Central memory CD4-positive, alpha-beta T cell (primary cell): ENCODE measurements around the gene PANX3.
"Not testable (repeated sequence)": the region's sequence is repeated elsewhere in the genome, so short reads cannot be mapped to it uniquely, and the experiment has no call there.

Experiments used
- DNase-seq: peaks from one replicate; pipeline ENCODE4 v3.0.0; 2022
- total RNA-seq, 3 experiments: gene quantifications; one replicate each; lab custom pipeline; 2026; lab: John Stamatoyannopoulos, UW

Gene PANX3, protein sequence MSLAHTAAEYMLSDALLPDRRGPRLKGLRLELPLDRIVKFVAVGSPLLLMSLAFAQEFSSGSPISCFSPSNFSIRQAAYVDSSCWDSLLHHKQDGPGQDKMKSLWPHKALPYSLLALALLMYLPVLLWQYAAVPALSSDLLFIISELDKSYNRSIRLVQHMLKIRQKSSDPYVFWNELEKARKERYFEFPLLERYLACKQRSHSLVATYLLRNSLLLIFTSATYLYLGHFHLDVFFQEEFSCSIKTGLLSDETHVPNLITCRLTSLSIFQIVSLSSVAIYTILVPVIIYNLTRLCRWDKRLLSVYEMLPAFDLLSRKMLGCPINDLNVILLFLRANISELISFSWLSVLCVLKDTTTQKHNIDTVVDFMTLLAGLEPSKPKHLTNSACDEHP
- 0 reads per million in 3 experiments for total RNA-seq

DNA sequence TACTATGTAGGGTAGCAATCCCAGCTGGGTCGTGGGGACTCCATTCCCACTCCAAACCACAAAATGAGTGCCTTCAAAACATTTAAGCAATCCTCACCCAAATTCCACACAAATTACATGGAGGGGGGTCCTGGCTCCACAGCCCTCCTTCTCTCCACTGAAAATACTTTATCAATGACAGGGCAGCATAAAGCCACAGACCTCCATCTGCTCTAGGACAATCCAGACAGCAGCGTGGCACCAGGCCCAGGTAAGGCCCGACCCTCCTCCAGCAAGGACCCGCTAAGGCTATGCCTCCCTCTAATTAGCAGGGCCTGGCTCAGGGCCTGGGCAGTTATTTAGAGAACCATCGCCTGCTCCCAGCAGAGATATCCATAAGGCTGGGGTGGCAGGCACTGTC, at the start of gene PANX3:
Gene PANX3, plus strand, starts transcription at position 365 of the 400 bp plus-strand sequence. CDS start 129 bp downstream, outside the sequence.
- DNase-seq, result no peak

DNA sequence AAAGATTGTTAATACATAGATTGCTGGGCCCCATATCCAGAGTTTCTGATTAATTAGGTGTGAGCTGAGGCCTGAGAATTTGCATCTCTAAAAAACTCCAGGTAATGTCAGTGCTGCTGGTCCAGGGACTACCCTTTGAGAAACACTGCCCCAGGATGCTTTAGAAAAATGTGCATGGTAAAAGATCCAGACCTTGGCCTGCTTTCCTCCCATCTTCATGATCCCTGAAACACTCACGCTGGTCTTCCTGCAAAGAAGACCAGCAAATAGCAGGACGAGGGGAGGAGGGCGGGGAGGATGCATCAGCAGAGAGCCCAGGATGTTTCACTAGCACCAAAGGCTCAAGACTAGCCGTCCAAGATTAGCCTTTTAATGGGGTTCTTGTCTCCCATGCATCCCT, 41.5 kb upstream of the PANX3 start, which contains the start of gene OR8A1:
Gene OR8A1, plus strand, starts transcription at position 301 of the 400 bp plus-strand sequence. CDS start 123 bp downstream, outside the sequence.
- no peak for DNase-seq

DNA sequence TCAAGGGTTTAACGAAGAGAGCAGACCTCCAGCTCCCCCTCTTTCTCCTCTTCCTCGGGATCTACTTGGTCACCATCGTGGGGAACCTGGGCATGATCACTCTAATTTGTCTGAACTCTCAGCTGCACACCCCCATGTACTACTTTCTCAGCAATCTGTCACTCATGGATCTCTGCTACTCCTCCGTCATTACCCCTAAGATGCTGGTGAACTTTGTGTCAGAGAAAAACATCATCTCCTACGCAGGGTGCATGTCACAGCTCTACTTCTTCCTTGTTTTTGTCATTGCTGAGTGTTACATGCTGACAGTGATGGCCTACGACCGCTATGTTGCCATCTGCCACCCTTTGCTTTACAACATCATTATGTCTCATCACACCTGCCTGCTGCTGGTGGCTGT, 41.1 kb upstream of the PANX3 start:
- no peak for DNase-seq

DNA sequence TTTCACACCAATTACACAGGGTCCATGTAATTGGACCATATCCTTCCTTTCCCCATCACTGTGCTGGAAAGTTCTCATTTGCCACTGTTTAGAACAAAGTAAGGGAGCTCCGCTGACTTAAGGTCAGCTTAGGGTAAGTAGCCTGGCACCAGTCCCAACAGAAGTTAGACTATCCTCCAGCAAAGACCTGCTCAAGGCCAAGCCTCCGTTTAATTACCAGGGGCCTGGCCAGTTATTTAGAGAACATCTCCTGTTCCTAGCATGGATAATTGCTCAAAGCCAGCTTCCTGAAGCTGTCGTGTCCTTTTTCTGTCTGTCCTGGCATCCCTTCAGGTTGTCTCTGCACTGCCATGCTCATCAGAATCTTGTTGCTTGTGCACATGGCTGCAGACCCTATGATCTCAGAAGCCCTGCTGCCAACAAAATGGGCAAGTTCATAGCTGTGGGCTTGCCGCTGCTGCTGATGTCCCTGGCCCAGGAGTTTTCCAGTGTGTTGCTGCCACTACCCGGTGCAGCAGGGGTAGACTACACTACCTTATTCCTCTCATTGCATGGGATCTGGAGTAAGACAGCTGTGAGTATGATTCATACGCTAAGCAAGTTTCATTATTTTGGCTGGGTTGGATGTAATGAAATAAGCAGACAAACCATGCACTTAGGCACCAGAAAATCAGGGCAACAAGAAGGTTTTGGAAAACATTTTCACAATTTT, 33.4 kb upstream of the PANX3 start:
- DNase-seq, result no peak

DNA sequence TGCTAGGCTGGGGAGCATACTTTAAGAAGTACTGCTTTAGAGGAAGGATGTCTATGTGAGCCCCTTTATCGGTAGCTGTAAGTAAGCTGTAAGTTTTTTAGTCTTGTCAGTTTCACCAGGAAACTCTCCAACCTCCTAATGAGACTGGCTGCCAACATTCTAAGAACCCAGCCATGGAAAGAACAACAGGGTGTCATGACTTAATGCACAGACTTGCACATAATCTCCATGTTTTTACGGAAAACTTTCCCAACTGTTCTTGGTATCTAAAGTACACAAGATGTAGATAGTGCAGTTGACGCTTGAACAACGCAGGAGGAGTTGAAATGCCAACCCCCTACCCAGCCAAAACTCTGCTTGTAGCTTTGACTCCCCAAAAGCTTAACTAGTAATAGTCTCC, 32.5 kb upstream of the PANX3 start:
- DNase-seq, result no peak

DNA sequence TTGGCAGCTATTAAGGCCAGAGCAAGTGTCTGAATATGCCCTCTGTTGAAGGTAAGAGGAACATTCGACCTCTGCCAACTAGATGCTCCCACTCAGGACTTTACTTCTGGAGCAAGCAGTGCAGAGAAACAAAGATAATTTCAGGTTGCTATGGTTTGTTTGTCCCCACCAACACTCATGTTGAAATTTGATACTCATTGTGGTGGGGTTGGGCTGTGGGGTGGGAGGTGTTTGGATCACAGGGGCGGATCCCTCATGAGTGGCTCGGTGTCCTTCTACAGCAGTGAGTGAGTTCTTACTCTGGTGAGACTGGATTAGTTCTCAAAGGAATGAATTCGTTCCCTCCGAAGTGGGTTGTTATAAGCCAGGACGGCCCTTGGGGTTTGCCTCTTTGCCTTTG, 29.4 kb upstream of the PANX3 start:
- no peak for DNase-seq

DNA sequence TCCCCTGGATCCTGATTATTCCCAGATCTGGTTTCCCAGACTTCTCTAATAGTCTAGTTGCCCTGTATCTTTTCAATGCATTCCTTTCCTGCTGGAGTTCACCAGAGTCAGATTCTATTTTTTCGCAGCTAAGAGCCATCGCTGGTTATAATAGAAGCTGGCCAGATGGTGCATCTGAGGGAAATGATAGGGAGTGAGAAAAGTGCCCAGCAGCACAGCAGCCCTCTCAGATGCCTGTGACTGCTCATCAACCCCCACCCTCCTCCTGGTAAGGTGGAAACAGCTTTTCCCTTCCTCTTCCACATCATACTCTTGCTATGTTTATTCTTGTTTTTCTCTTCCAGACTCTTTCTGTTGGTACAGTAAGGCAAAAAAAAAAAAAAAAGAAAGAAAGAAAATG, 28.7 kb upstream of the PANX3 start:
- DNase-seq, result no peak

DNA sequence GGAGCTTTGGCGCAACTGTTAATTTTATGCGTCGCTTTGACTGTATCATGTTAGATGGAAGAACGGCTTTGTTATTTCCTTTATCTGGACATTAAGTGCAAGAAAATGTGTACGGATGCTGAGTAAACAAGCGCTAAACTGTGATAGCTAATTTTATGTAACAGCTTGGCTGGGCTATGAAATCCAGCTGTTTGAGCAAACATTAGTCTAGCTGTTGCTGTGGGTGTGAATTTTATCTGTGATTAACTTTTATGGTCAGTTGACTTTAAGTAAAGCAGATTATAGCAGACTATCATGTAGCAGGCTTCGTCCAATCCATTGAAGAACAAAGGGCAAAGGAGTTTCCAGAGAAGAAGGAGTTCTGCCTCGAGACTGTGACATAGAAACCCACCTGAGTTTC, 27.4 kb upstream of the PANX3 start:
- no peak for DNase-seq

DNA sequence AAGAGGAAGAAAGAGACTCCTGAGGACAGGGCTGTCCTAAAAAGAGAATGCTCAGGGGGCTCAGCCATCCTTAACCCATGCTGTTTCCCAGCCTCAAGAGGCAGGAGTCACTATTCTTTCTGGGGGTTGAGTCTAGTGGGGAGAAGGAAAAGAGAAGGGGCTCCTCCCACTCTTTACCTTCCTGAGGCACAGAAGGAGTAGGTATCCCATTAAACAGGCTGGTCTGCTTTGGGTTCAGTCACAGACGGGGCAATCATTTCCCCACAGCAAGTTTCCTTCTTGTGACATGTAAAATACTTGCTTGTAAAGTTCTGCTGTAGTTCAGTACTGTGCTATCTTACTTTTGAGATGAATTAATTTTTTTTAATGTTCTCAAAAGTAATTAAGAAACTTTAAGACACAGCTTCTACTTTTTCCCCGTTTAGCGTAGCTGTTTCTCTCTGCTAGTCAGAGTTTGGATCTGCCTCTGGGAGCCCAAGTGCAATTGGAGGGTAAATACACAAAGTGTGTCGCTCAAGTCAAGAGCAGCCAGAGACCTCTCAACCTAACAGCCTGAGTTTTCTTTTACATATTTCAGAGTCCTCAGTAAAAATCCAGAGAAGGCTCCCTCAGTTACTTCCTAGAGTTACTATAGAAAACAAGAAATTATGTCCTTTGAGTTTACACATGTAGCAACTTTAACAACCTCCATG, 26.4 kb upstream of the PANX3 start:
- no peak for DNase-seq

DNA sequence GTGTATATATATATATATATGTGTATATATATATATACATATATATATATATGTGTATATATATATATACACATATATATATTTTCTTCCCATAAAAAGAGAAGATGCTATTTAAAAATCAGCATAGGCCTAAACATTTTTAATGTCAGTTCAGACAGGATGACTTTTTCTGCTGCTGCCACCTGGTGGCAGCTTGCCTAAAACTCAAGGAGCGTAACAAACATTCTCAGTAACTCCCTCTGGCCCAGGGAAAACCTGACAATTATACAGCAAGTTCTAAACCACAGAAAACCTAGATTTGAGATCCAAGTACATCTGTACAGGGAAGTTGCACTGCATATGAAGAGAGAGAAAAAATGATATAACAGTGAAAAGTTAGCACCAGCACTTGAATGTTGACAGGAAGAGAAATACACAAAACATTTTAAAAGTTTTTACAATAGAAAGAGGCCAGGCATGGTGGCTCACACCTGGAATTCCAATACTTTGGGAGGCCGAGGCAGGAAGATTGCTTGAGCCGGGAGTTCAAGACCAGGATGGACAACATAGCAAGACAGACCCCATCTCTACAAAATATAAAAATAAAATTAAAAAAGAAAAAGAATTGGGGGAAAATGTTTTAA, 24.9 kb upstream of the PANX3 start:
- peak; percentile 12 for DNase-seq

DNA sequence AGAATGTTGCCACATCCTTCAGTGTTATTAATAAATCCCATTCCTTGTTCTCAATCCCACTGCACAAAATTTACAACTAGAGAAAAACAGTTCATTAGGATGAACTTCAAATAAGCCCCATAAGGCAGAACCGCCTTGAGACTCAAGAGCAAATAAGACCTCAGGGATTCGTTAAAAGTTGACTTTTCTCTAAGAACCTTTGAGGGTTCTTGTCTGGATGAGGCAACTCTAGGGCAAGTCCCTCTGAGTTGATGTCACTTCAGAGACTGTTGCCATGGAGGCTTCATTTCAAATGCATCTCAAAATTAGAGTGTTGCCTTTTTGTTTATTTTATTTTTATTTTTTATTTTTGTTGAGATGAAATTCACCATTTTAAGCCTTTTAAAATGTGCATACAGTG, 19.8 kb upstream of the PANX3 start:
- DNase-seq, result no peak

DNA sequence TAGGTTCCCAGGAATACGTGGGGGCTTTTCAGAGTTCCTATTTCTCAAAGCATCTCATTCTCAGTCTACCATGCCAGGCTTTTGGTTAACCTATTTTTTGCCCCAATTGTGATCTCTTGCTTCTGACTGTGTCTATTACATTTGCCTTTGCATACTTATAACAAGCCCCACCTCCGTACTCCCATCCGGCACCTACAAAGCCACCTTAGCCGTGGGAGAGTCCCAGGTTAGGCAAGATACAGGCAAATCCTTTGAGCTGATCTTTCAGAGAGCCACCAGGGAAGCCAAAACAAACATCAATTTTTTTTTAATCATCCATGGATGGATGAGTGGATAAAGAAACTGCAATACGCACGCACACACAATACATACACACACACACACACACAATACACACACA, 18.6 kb upstream of the PANX3 start:
- DNase-seq, result no peak

DNA sequence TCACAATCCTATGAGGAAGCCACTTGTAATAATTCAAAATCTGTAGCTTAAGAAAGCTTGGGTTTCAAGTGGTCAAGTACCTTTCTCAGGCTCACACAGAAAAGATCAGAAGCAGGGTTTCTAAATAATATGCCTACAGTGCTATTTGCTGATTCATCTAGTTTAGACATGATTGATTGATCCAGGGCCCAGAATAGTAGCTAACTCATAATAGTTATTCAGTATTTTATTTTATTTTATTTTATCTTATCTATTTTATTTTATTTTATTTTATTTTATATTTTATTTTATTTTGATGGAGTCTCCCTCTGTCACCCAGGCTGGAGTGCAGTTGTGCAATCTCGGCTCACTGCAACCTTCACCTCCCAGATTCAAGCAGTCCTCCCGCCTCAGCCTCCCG, 15.9 kb upstream of the PANX3 start:
- no peak for DNase-seq

DNA sequence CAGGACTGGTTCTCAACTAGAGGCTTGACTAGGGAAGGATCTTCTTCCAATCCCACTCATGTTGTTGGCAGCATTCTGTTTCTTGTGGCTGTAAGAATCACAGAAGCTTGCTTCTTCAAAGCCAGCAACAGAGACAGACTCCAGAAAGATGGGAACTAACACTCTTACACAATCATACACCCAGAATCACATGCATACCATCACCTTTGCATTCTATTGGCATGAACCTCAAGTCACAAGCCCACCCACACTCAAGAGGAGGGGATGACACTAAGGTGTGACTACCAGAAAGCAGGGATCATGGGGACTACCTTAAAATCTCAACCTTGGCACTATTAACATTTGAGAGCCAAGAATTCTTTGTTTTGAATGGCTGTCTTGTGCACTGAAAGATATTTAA, 13.6 kb upstream of the PANX3 start:
- no peak for DNase-seq

DNA sequence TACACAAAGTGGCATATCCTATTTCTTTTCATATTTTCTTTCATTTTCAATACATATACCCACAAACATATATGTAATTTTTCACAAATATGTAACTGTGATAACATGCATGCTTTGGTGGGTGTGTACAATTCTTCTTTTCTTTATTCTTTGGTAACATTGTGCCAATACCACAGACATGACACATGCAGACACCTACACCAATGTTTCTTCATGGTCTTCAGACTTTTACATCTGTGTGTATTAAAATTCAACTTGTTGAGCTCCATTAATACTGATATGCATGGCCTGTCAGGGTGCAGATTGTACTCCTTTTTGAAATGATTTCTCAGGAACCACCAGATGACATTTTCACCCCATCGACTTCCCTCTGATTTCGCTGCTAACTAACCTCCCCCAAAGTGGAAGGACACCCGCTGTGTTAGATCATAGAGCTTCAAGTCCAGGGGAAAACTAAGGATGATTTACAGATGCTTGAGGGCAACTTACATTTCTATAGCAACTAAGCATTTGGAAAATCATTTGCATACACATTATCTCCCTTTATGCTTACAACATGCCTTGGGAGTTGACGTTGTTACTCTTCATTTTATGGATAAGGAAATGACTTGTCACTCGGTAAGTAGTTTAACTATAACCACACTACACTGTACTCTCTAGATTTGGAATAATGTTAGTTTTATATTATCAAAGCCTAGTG, 10.5 kb upstream of the PANX3 start:
- no peak for DNase-seq

DNA sequence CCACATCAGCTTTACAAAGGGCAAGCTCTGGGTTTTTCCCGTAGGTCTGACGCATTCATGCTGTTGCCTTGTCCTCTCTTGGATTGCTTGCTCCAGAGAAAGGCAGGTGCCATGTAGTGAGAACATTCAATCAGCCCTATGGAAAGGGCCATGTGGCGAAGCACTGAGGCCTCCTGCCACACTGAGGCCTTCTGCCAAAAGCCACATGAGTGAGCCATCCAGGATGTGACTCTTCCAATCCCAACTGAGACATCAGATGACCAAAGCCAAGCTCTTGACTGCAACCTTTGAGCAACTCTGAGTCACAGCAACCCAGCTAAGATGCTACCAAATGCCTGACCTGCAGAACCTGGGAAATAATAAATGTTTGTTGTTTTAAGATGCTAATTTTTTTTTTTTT, 9.0 kb upstream of the PANX3 start:
- no peak for DNase-seq

DNA sequence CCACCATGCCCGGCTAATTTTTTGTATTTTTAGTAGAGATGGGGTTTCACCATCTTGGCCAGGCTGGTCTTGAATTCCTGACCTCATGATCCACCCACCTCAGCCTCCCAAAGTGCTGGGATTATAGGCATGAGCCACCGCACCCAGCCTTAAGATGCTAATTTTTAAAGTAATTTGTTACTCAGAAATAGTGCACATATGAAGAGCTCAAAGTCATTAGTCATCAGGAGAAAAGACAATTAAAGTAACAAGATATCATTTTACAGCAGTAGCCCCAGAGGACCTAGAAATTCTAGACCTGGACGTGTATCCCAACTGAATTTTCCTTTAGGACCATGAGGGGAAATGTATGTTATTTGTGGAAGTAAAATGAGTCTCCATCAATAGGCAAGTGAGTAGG, 8.5 kb upstream of the PANX3 start:
- not testable (repeated sequence) for DNase-seq

DNA sequence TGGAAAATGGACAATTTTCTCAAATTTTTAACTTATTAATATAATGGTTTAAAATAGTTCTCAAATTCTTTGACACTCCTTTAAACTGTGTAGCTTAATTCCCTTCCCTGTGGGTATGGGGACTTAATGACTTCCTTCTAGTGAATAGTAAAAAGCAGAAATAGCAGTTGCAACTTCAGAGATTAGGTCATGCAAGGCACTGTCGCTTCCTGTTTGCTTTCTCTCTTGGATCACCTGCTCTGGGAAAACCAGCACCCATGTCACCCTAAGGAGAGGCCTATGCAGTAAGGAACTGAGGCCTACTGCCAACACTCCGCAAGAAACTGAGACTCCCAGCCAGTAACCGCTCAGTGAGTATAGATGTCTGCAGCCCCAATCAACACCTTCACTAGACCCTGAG, 5.5 kb upstream of the PANX3 start:
- no peak for DNase-seq

DNA sequence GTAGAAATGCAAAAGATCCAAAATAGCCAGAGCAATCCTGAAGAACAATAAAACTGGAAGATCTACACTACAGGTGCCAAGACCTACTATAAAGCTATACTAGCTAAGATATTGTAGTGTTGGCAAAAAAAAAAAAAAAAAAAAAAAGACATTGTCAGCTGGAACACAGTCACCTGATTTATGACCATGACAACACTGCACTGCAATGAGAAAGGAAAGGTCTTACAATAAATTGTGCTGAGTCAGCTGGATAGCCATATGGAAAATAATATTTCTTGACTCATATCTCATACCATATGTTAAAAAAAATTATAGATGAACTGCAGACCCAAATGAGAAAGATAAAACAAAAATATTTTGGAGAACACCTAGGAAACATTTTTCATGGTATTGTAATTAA, 3.1 kb upstream of the PANX3 start:
- no peak for DNase-seq

DNA sequence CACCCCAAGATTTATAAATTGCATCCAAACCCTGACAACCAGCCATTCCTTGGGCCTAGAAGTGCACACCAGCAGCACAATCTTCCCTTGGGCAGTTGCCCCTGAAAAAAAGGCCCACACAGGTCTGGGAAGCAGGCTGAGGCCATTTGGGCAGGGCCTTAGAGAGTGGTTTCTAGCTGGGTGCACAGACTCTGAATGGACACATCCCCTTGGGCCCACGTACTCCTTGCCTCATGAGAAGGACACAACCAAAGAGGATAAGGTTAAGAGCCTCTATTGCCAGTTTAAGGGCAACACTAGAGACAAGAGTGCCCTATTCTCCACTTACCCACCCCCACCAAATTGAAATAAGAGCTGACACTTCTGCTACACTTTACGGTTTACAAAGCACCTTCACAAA, 933 bp upstream of the PANX3 start:
- no peak for DNase-seq

DNA sequence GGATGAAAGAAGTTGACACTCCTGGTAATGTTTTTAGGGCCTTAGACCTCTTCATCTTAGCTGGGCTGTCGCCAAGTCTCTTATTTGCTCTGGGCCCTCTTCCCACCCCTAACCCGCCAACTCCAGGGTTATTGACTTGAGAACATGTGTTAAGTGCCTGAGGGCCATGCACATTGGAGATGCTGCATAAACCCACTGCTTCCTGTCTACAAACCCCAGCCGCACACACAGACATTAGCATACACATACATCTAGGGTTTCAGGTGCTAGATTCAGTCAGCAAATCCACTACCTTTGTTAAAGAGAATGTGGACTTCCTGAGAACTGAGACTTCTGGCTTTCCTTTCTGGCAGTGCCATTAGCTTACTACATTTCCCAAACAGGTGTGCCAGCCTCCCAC, 817 bp downstream of the PANX3 start:
- DNase-seq, result no peak

DNA sequence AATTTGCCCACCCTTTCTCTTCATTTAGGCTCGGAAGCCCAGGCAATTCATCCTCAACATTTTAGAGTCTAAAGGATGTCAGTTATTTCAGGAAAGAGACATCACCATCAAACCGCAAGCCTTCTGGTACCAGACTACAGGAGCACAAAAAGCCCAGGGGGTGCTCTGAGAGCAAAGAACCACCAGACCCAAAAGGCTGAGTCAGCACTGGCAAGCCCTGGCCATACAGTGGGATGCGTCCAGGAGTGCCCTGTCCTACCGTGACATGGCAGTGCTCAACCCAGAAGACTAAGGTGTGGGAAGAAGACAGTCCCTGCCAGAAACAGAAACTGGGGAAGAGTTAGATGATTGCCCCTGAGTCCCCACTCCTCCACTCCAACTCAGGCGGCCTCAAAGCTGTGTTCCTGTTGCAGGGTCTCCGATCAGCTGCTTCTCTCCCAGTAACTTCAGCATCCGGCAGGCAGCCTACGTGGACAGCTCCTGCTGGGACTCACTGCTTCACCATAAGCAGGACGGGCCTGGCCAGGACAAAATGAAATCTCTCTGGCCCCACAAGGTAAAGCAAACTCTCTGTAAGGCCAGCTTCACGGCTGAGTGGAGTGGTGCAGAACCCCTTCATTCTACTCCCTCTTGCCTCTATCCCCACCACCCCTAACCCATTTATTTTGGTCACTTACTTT, 1.5 kb downstream of the PANX3 start:
- no peak for DNase-seq
